ENCODE data around the gene SUPT6H.

Gene SUPT6H

DNA sequence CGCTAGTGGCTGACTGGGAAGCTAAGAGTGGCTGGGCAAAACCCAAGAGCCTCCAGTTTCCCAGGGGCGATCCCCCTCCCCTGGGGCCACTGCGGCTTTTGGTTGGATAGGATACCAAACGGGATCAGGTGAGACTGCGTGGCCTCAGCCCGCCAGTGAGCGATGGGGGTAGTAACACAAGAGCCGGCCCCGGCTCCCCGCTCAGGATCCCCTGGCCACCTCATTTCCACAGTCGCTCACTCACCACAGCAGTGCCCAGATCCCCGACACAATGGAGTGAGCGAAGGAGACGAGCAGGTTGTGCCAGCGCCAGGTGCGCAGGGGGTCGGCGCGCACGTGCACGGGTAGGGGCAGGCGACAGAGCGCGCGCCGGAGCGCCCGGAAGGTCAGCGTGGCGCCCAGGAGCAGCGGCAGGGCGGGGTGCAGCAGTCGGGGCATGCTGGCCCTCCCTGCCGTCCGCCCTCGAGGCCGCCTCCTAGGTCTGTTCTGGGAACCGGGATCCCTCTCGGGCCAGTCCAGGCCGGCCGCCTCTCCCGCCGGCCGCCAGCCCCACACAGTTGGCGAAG, 63.7 kb downstream of the SUPT6H start:
- TF ChIP-seq, protein P1, sequence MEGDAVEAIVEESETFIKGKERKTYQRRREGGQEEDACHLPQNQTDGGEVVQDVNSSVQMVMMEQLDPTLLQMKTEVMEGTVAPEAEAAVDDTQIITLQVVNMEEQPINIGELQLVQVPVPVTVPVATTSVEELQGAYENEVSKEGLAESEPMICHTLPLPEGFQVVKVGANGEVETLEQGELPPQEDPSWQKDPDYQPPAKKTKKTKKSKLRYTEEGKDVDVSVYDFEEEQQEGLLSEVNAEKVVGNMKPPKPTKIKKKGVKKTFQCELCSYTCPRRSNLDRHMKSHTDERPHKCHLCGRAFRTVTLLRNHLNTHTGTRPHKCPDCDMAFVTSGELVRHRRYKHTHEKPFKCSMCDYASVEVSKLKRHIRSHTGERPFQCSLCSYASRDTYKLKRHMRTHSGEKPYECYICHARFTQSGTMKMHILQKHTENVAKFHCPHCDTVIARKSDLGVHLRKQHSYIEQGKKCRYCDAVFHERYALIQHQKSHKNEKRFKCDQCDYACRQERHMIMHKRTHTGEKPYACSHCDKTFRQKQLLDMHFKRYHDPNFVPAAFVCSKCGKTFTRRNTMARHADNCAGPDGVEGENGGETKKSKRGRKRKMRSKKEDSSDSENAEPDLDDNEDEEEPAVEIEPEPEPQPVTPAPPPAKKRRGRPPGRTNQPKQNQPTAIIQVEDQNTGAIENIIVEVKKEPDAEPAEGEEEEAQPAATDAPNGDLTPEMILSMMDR (conservative IDR thresholded peaks at IDR 0.05; ENCODE audit: low read depth, low read length) = no peak
- peak; percentile 15 for DNase-seq (ENCODE audit: low read depth)
- peak overlapping the region; percentile 49 for H3K4me3 ChIP-seq (ENCODE audit: low read length)

DNA sequence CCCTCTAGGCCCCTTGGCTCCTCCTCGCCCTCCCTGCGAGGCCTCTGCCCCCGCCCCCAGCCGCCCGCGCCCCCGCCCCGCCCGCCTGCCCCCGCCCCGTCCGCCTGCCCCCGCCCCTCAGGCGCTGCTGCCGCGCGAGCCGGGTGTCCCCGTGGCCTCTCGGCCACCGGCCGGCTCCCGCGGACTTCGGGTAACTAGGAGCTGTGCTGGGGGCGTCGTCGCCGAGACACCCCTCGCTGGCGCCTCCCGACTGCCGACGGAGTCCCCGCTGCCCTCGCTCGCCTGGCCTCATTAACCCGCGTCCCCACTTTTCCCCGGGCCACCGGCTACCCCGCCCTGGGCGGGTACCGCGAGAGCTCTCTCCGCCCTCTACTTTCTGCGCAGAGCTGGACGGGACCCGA, 64.2 kb downstream of the SUPT6H start, which contains the start of gene TLCD1:
TSS of gene TLCD1 (minus strand) at position 8 of the 401 bp plus-strand sequence. CDS start 136 bp downstream, outside the sequence.
- TF ChIP-seq, protein P1 (conservative IDR thresholded peaks at IDR 0.05; ENCODE audit: low read depth, low read length) = no peak
- H3K4me3 ChIP-seq (ENCODE audit: low read length) = peak within 1 kb of the TSS; percentile 67
- DNase-seq (ENCODE audit: low read depth) = no peak

DNA sequence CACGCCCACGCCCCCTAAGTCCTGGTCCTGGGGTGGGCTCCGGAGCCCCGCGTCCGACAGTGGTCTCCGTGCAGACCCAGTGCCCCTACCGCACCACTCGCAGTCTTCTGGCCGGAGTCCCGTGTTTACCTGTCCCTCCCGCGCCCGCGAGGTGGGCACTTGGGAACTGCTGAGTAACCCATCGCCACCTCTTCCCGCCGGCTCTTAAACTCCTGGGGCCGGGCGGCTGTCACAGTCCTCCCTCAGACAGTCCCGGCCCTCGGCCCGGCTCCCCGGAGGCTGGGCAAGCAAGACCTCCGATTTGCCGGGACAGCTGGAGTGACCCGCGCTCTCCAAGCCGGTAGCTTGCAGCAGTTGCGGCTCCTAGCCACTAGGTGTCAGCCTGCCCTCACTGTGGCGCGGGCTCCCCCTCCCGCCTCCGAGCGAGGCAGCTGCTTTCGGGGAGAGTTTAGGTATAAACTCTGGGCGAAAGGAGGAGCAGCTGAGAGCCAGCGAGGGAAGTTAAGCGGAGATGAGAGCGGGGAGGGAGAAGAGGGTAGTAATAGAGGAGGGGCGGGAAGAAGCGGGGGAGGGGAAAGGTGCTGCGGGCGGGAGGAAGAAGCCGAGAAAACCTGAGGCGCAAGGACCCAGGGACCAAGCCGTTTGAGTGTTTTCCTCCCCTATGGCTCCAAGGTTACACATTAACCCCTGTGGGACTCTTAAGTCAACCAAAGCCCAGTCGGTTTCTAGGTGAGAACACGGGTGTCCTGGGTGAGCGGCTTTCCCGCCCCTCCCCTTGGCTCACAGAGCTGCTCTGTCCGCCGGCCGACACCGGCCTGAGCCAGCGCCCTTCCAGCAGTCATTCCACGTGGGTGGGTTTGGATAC, 64.9 kb downstream of the SUPT6H start:
- H3K4me3 ChIP-seq (ENCODE audit: low read length) = peak overlapping the region; percentile 67
- DNase-seq (ENCODE audit: low read depth) = peak; percentile 75
- TF ChIP-seq, protein P1 (conservative IDR thresholded peaks at IDR 0.05; ENCODE audit: low read depth, low read length) = peak; percentile 97

DNA sequence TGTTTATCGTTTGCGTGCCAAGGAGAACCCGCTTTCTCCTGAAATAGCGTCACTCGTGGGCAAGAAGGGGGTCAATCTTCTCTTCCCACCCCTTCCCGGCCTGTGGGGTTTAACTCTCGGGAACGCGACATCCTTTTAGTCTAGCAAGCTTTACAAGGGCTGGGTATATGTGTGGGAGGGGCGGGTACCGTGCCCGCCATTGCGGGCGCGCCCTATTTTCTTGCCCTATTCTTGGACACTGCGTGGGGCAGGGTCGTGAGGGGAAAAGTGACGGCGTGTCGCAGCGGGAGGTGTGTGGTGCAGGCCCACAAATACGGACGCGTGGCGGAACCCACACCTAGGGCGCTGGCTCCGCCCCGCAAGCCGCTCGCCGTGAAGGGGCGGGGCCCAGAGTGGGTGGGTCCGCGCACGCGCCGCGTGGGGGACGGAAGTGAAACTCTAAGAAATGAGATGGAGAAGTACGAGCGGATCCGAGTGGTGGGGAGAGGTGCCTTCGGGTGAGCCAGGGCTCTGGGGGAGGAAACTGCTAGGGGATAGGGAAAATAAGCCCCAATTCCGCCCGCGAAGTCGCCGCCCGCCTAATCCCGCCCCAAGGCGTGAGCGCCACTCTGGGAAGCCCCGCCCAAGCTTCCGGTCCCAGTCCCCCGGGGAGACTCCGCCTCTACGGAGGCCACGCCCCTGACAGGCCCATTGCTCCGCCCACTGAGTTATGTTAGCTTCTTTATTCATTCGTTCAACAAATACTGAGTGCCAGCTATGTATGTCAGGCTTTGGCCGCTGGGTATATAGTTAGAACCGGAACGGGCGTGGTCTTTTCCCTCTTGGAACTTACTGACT, 66.6 kb downstream of the SUPT6H start, which contains the start of gene NEK8:
TSS of gene NEK8 (plus strand) at position 425 of the 837 bp plus-strand sequence. CDS start at position 451, 26 bp downstream.
- peak; percentile 64 for DNase-seq (ENCODE audit: low read depth)
- TF ChIP-seq, protein P1 (conservative IDR thresholded peaks at IDR 0.05; ENCODE audit: low read depth, low read length) = no peak
- H3K4me3 ChIP-seq (ENCODE audit: low read length) = peak within 1 kb of the TSS; percentile 88

DNA sequence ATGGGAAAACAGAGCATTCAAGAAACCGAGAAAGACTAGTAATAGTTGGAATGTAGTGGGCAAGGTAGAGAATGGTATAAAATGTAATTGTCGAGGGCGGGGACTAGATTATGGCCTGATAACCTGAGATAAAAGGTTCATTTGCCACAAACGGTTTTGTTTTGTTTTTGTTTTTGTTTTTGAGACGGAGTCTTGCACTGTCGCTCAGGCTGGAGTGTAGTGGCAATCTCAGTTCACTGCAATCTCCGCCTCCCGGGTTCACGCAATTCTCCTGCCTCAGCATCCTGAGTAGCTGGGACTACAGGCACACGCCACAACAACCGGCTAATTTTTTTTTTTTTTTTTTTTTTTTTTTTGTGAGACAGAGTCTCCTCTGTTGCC, 67.9 kb downstream of the SUPT6H start:
- no peak overlapping the region for H3K4me3 ChIP-seq (ENCODE audit: low read length)
- DNase-seq (ENCODE audit: low read depth) = no peak
- TF ChIP-seq, protein P1 (conservative IDR thresholded peaks at IDR 0.05; ENCODE audit: low read depth, low read length) = no peak

DNA sequence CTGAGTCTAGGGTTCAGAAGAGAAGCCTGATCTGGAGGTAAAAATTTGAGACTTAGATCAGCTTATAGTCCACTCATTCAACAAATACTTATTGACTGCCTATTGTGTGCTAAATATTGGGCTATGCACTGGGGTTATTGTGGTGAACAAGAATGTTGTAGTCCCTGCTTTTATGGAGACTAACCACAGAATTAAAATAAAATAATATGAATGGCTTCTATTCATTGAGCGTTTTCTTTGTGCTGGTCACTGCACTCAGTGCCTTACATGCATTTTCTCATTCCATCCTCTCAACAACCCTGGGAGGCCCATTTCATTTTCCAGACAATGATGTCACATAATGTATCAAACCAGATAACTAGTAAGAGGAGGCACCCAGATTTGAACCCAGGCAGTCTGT, 71.3 kb downstream of the SUPT6H start:
- TF ChIP-seq, protein P1 (conservative IDR thresholded peaks at IDR 0.05; ENCODE audit: low read depth, low read length) = no peak
- DNase-seq (ENCODE audit: low read depth) = no peak
- no peak overlapping the region for H3K4me3 ChIP-seq (ENCODE audit: low read length)

All from retinal pigment epithelial cell (primary cell).